GM10248 (cell line): ENCODE data around the gene NACC2.
"Not testable (repeated sequence)": the region's sequence is repeated elsewhere in the genome, so short reads cannot be mapped to it uniquely, and the experiment has no call there.

Experiments
- CTCF ChIA-PET: fragments of 300-600 bp; sonication (Branson Sonifier 250); formaldehyde crosslinking; extraction: SDS; loops from one replicate; lab custom pipeline; 2021; ENCODE audit warnings: antibody characterized with exemption; lab: Yijun Ruan, JAX
- POLR2A ChIA-PET: fragments of 350-650 bp; sonication (Branson Sonifier 250); formaldehyde crosslinking; extraction: SDS; loops from one replicate; lab custom pipeline; 2020; ENCODE audit warnings: antibody characterized with exemption; lab: Yijun Ruan, JAX
- DNase-seq: peaks from one replicate; pipeline ENCODE4 v3.0.0; 2012; ENCODE audit errors: extremely low spot score
- CTCF ChIP-seq: IDR thresholded peaks from 2 replicates; pipeline ENCODE4 v1.5.1; 2012; ENCODE audit warnings: mild to moderate bottlenecking, low read depth; ENCODE audit errors: extremely low read depth, missing control alignments, control extremely low read depth

The NACC2 gene

GRCh38 chr9:136103651-136104487 lies 8.8 kb upstream of the NACC2 start:
- ChIA-PET POLR2A (no interaction called here), CTCF (interaction anchor here (0.7 kb wide), 1 partner anchor 136 kb away, joined by 3 read pairs; no protein-coding TSS in a partner anchor)
- no peak for DNase-seq
- TF ChIP-seq CTCF = no peak

DNA sequence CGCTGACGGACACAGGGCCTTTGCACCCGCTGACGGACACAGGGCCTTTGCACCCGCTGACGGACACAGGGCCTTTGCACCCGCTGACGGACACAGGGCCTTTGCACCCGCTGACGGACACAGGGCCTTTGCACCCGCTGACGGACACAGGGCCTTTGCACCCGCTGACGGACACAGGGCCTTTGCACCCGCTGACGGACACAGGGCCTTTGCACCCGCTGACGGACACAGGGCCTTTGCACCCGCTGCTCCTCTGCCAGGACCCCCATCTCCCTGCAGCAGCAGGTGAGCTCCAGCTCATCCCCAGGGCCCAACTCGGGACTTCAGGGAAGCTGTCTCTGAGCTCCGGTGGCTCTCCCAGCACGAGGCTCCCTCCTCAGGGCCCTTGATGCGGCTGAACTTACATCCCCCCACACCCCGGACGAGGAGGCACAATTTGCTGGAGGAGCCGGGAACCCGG lies 6.6 kb upstream of the NACC2 start:
- CTCF ChIA-PET = interaction anchor here (1.2 kb wide), 1 partner anchor 10 kb away, joined by 3 read pairs; no protein-coding TSS in a partner anchor
- DNase-seq, POLR2A ChIA-PET: not testable (repeated sequence)

DNA sequence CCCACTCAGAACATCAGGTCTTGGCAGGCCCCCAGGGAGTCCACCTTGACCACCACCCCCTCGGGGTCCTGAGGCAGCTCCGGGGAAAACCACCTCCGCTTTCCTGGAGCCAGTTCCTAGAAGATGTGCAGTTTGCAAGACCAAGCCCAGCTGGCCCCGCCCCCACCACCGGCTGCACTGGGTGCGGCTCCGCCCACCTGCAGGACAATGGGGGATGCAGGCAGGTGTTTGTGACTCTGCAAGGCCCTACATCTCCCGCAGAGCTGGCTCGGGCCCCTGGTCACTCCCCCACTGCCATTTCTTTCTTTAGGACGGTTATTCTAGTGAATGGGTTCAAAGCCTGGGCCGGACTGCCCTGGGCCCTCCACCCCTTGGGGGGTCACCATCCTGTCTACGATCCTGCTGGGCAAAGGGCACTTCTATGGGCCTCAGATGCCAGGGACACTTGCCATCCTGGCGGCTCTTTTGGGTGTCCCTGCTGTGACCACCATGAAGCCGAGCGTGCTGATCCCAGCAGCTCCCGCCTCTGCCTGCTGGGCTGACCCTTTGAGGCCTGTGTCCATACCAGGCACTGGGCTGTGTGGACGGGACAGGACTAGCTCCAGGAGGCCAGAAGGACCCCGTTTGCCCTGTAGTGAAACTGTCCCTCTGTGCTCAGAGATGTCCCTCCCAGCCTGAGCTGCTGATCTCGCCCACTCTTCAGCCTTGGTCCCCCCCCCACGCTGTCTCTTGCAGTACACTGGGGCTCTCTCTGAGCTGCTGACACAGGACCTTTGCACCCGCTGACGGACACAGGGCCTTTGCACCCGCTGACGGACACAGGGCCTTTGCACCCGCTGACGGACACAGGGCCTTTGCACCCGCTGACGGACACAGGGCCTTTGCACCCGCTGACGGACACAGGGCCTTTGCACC lies 5.9 kb upstream of the NACC2 start:
- no peak for DNase-seq
- TF ChIP-seq CTCF = no peak
- POLR2A ChIA-PET = no interaction called here
- CTCF ChIA-PET = interaction anchor here (1.2 kb wide), 1 partner anchor 11 kb away, joined by 3 read pairs; no protein-coding TSS in a partner anchor

GRCh38 chr9:136099542-136099941 lies 4.5 kb upstream of the NACC2 start:
- no peak for DNase-seq
- POLR2A ChIA-PET = no interaction called here
- TF ChIP-seq CTCF = no peak
- CTCF ChIA-PET = interaction anchor here (2.4 kb wide), 1 partner anchor 23 kb away, joined by 12 read pairs; no protein-coding TSS in a partner anchor

DNA sequence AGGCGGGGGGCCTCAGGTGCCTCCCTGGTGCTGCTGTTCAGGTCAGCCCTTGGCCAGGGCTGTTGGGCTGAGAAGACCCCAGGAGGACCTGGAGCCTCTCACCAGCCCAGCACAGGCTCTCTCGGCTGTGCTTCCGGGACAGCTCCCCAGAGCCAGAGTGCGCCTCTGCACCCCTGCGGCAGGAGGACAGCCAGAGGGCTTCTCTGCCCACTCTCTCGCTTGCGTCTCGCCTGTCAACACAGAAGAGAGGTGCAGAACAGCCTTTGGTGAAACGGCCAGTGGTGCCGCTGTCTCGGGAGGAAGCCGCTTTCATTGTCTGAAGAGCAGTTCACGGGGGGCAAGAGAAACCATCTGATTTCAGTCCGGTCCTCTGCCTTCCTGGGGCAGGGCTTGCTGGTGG lies 3.8 kb upstream of the NACC2 start:
- POLR2A ChIA-PET = no interaction called here

GRCh38 chr9:136098210-136098609 lies 3.1 kb upstream of the NACC2 start:
- ChIA-PET POLR2A (no interaction called here), CTCF (interaction anchor here (2.4 to 2.8 kb wide), 2 partner anchors 8 to 25 kb away, joined by 6 to 12 read pairs; no protein-coding TSS in a partner anchor)
- no peak for DNase-seq
- TF ChIP-seq CTCF = no peak

More for the DNA sequence above, 3.8 kb upstream of the NACC2 start:
- DNase-seq = no peak
- TF ChIP-seq CTCF = no peak
- CTCF ChIA-PET = interaction anchor here (2.4 to 2.8 kb wide), 2 partner anchors 8 to 24 kb away, joined by 6 to 12 read pairs; no protein-coding TSS in a partner anchor
